Forelimb muscle (tissue), 1 donor: ENCODE data around the gene JKAMP. TPM values are rescaled to one million over a fixed set of nuclear protein-coding genes. Genes with fewer than 3 reads are reported as not detected.
"Not testable (repeated sequence)": the region's sequence is repeated elsewhere in the genome, so short reads cannot be mapped to it uniquely, and the experiment has no call there.

ENCODE experiments used
- DNase-seq: peaks from one replicate; pipeline ENCODE4 v3.0.0-alpha.2; 2013; ENCODE audit warnings: low read depth
- polyA plus RNA-seq: library from polyadenylated mRNA; unstranded; fragments of 120-200 nt; gene quantifications from one replicate; pipeline ENCODE4 v1.2.1, GENCODE V29; 2013; ENCODE audit not compliant: insufficient read length

JKAMP gene
- 45.8 TPM for polyA plus RNA-seq

- DNase-seq, result peak; percentile 88
These were observed at the start of gene JKAMP, which contains the start of gene L3HYPDH for GRCh38 chr14:59483819-59484638. TSS of gene JKAMP (plus strand) at chr14:59484517. CDS start at chr14:59484590, 73 bp downstream. TSS of gene L3HYPDH (minus strand) at chr14:59484408. CDS start at chr14:59484316, 92 bp downstream.

- no peak for DNase-seq
These were observed 49.2 kb upstream of the JKAMP start for GRCh38 chr14:59435101-59435500.

GRCh38 chr14:59435987-59436386, 48.3 kb upstream of the JKAMP start:
- DNase-seq, result no peak

- no peak for DNase-seq
These were observed 46.1 kb upstream of the JKAMP start for GRCh38 chr14:59438195-59438647.

GRCh38 chr14:59439256-59439965, 44.9 kb upstream of the JKAMP start:
- DNase-seq, result no peak

GRCh38 chr14:59448673-59449072, 35.6 kb upstream of the JKAMP start:
- not testable (repeated sequence) for DNase-seq

- DNase-seq, result no peak
These were observed 33.6 kb upstream of the JKAMP start for GRCh38 chr14:59450716-59451115.

- no peak for DNase-seq
These were observed 32.5 kb upstream of the JKAMP start for GRCh38 chr14:59451849-59452248.

GRCh38 chr14:59454139-59454538, 30.2 kb upstream of the JKAMP start:
- DNase-seq, result no peak

GRCh38 chr14:59455411-59455810, 28.9 kb upstream of the JKAMP start:
- no peak for DNase-seq

GRCh38 chr14:59458486-59458885, 25.8 kb upstream of the JKAMP start:
- no peak for DNase-seq

GRCh38 chr14:59460378-59460777, 23.9 kb upstream of the JKAMP start:
- DNase-seq, result no peak

- DNase-seq, result no peak
These were observed 22.4 kb upstream of the JKAMP start for GRCh38 chr14:59461891-59462290.

GRCh38 chr14:59463787-59464485, 20.4 kb upstream of the JKAMP start:
- DNase-seq, result no peak

- DNase-seq, result no peak
These were observed 19.6 kb upstream of the JKAMP start for GRCh38 chr14:59464486-59465315.

- DNase-seq, result no peak
These were observed 18.8 kb upstream of the JKAMP start, which contains the start of gene GPR135 for GRCh38 chr14:59465316-59466135. TSS of gene GPR135 (minus strand) at chr14:59465380. CDS start at chr14:59465226, 154 bp downstream.

GRCh38 chr14:59474172-59474571, 10.1 kb upstream of the JKAMP start:
- no peak for DNase-seq

GRCh38 chr14:59475709-59476108, 8.6 kb upstream of the JKAMP start:
- DNase-seq, result no peak

- no peak for DNase-seq
These were observed 5.8 kb upstream of the JKAMP start for GRCh38 chr14:59478540-59478939.

- DNase-seq, result no peak
These were observed 4.2 kb upstream of the JKAMP start for GRCh38 chr14:59480166-59480565.
